Measurements from ENCODE around the gene SGCD.

GRCh38 chr5:156735477-156735876 lies 408.5 kb downstream of the SGCD start:
- TF ChIP-seq FOXK2 (IDR thresholded peaks at IDR 0.05) (no peak), FOXM1 (IDR thresholded peaks at IDR 0.05; ENCODE audit: borderline replicate concordance) (no peak), FOXA1 (IDR thresholded peaks at IDR 0.05) (no peak), ARNT (IDR thresholded peaks at IDR 0.05) (no peak), CTBP1 (IDR thresholded peaks at IDR 0.05; ENCODE audit: borderline replicate concordance) (no peak), SP1 (IDR thresholded peaks at IDR 0.05) (no peak), HDGF (IDR thresholded peaks at IDR 0.05; ENCODE audit: borderline replicate concordance) (no peak), NFRKB (IDR thresholded peaks at IDR 0.05) (no peak), PKNOX1 (IDR thresholded peaks at IDR 0.05) (no peak), BHLHE40 (IDR thresholded peaks at IDR 0.05; ENCODE audit: borderline replicate concordance) (no peak), L3MBTL2 (conservative IDR thresholded peaks at IDR 0.05) (no peak), ZNF384 (IDR thresholded peaks at IDR 0.05) (no peak), LEF1 (IDR thresholded peaks at IDR 0.05; ENCODE audit: borderline replicate concordance) (no peak)

All from HEK293T (cell line).